Fibroblast of lung (primary cell): ENCODE measurements around the gene MEF2D.

Experiments
- EZH2 ChIP-seq: IDR thresholded peaks from 2 replicates; pipeline ENCODE4 v1.5.1; 2012; ENCODE audit warnings: low read length, control low read depth, mild to moderate bottlenecking; ENCODE audit errors: missing control alignments
- TF ChIP-seq, protein P1 (sequence below), 2 donors: IDR thresholded peaks in 1 of 2; conservative IDR thresholded peaks in 1 of 2; 1 replicate in 1 of 2; 2 replicates in 1 of 2; pipeline ENCODE4 v1.5.1; 2011 to 2012; ENCODE audit warnings: low read length in 2 of 2, control low read depth in 1 of 2, inconsistent platforms in 1 of 2, low read depth in 1 of 2, mild to moderate bottlenecking in 1 of 2

DNA sequence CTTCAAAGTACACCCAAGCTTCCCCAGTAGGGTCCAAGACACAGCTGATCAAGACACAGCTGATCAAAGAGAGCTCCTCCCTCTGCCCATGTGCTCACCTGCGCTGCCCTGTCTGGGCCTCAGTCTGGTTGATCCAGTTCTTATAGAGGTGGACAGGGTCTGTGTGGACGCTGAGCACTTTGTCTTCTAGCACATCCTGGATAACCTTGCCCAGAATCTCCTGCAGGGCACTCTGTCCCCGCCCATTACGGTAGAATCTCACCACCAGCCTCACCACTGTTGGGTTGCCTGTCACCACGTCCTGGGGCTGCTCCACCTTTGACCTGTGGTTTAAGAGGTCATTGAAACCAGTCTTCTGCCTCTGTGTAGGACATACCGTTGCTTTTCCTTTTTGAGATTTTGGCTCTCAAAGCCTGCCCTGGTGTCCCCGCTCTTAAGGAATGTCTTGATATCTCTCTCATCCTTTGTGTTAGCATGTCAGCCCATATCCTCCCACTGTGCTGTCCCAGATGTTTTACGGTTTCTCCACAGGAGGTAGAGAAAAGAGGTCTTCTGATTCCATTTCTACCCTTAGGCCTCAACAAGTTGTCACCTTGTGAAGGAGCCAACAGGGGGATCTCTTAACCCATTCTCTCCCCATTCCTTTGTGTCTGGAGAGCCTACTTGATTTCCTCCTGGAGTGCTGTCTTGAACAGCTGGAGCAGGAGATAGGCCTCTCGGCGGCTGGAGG lies 38.3 kb upstream of the MEF2D start:
- no peak for TF ChIP-seq EZH2
- TF ChIP-seq, protein P1, sequence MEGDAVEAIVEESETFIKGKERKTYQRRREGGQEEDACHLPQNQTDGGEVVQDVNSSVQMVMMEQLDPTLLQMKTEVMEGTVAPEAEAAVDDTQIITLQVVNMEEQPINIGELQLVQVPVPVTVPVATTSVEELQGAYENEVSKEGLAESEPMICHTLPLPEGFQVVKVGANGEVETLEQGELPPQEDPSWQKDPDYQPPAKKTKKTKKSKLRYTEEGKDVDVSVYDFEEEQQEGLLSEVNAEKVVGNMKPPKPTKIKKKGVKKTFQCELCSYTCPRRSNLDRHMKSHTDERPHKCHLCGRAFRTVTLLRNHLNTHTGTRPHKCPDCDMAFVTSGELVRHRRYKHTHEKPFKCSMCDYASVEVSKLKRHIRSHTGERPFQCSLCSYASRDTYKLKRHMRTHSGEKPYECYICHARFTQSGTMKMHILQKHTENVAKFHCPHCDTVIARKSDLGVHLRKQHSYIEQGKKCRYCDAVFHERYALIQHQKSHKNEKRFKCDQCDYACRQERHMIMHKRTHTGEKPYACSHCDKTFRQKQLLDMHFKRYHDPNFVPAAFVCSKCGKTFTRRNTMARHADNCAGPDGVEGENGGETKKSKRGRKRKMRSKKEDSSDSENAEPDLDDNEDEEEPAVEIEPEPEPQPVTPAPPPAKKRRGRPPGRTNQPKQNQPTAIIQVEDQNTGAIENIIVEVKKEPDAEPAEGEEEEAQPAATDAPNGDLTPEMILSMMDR (conservative IDR thresholded peaks at IDR 0.05 in 1 of 2, IDR thresholded peaks at IDR 0.05 in 1 of 2; ENCODE audit: low read depth in 1 of 2, low read length in 2 of 2), result no peak
